Esophagus (tissue), 2 donors: ENCODE measurements around the gene ZMYND8. TPM values are rescaled to one million over a fixed set of nuclear protein-coding genes. Genes with fewer than 3 reads are reported as not detected.
"Not testable (repeated sequence)": the region's sequence is repeated elsewhere in the genome, so short reads cannot be mapped to it uniquely, and the experiment has no call there.

Source experiments
- H3K27ac ChIP-seq, 2 donors: one replicate each; pipeline ENCODE4 v1.5.1; 2013; ENCODE audit warnings: low read depth in 2 of 2, mild to moderate bottlenecking in 2 of 2, inconsistent platforms in 1 of 2, low read length in 1 of 2, moderate library complexity in 1 of 2
- H3K27me3 ChIP-seq, 2 donors: one replicate each; pipeline ENCODE4 v1.6.1; 2013; ENCODE audit warnings: low read length in 2 of 2, control low read depth in 1 of 2, mild to moderate bottlenecking in 1 of 2; ENCODE audit not compliant: insufficient read depth in 2 of 2, control insufficient read depth in 1 of 2
- H3K36me3 ChIP-seq, 2 donors: one replicate each; pipeline ENCODE4 v1.6.1; 2013; ENCODE audit warnings: low read length in 1 of 2; ENCODE audit not compliant: control insufficient read depth in 2 of 2, insufficient read depth in 2 of 2
- H3K4me1 ChIP-seq, 2 donors: one replicate each; pipeline ENCODE4 v1.6.1; 2013; ENCODE audit warnings: low read length in 1 of 2; ENCODE audit not compliant: control insufficient read depth in 2 of 2, insufficient read depth in 2 of 2
- H3K4me3 ChIP-seq, 2 donors: one replicate each; pipeline ENCODE4 v1.5.1; 2013; ENCODE audit warnings: low read length in 2 of 2, mild to moderate bottlenecking in 2 of 2, low read depth in 1 of 2, moderate library complexity in 1 of 2
- H3K9me3 ChIP-seq, 2 donors: one replicate each; pipeline ENCODE4 v1.6.1; 2013; ENCODE audit warnings: mild to moderate bottlenecking in 2 of 2, low read depth in 1 of 2, low read length in 1 of 2, moderate library complexity in 1 of 2; ENCODE audit not compliant: control insufficient read depth in 2 of 2, insufficient read depth in 1 of 2
- WGBS, 2 donors: extraction: QIAGEN DNeasy Blood & Tissue Kit; methylation state at CpG; one replicate each; pipeline ENCODE4 v1.1.7; 2013; 5-methylcytosine and 5-hydroxymethylcytosine counted together
- polyA plus RNA-seq, 2 donors: library from polyadenylated mRNA; stranded (reverse); fragments of 200-250 nt; gene quantifications; one replicate each; pipeline ENCODE4 v1.2.3, GENCODE V29; 2013
- donor health status: healthy with polysubstance abuse.
- donor health status: Bipolar disorder and iron deficiency.

ZMYND8 gene
- polyA plus RNA-seq, 2 donors: 8.8 to 18.7 TPM

DNA sequence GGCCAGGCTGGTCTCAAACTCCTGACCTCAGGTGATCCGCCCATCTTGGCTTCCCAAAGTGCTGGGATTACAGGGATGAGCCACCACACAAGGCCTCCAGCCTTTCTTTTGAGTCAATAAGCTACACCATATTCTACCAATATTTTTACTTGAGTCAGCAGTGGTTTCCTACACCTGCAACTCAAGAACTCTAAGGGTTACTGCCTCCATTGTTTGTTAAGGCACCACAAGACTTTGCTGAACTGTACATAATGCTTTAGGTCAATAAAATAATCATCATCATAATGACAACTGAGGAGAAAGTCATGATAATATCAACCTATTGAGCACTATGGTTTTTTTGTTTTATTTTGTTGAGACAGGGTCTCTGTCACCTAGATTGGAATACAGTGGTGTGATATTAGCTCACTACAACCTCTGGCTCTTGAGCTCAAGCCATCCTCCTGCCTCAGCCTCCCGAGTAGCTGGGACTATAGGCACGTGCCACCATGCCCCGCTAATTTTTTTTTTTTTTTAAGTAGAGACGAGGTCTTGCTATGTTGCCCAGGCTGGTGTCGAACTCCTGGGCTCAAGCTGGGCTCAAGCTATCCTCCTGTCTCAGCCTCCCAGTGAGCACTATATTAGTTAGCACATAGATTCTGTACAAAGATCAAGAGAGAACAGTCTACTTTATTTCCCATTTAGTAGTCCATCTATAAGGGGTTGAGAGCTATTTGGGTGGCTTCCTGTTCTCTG, 34.9 kb upstream of the ZMYND8 start:
- Histone ChIP-seq H3K27ac (peak overlapping the region; percentile 43 to 80), H3K4me1 (peaks cover 0 to 3% of the 10 kb centered on the region in 2 donors), H3K4me3 (no peak overlapping the region), H3K36me3 (no peaks in the 10 kb centered on the region), H3K27me3 (no peaks in the 10 kb centered on the region), H3K9me3 (no peaks in the 10 kb centered on the region)
- WGBS, 2 donors: 93 to 99% methylated on average over 6 of the region's 6 CpGs

DNA sequence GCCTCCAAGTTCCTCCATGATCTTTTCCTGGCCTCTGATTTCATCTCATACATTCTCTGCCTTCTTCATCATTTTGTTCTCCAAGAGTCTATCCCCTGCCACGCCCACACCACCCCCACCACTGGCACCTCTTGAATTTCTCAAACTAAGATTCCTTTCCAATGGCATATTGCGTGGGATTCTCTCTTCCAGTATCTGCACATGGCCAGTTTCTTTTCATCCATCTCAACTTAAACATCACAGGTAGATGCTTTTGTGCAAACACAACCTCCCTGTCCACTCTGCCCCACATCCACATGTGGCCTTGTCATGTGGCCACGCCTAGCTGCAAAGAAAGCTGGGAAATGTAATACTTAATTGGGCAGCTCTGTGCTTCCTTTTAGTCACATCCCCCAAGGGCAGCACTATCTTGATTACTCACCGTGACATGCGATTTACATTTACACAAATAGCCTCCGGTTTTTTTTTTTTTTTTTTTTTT, 33.4 kb upstream of the ZMYND8 start:
- Histone ChIP-seq H3K4me3 (no peak overlapping the region), H3K36me3 (no peaks in the 10 kb centered on the region), H3K27me3 (no peaks in the 10 kb centered on the region), H3K9me3 (no peaks in the 10 kb centered on the region), H3K27ac (peak overlapping the region; percentile 14 to 49), H3K4me1 (peaks cover 0 to 3% of the 10 kb centered on the region in 2 donors)
- 67 to 71% methylated on average over 6 of the region's 6 CpGs for WGBS, 2 donors

DNA sequence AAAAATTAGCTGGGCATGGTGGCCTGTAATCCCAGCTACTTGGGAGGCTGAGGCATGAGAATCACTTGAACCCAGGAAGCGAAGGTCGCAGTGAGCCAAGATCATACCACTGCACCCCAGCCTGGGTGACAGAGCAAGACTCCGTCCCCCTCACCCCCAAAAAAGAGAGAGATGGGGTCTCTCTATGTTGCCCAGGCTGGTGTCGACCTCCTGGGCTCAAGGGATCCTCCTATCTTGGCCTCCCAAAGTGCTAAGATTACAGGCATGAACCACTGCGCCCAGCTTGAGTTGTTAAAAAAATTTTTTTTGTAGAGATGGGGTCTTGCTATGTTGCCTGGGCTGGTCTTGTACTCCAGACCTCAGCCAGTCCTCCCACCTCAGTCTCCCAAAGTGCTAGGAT, 29.5 kb upstream of the ZMYND8 start:
- not testable (repeated sequence) for H3K27ac ChIP-seq, H3K4me1 ChIP-seq, H3K4me3 ChIP-seq, H3K36me3 ChIP-seq, H3K9me3 ChIP-seq, H3K27me3 ChIP-seq
- WGBS, 2 donors: 93 to 97% methylated on average over 5 of the region's 5 CpGs

DNA sequence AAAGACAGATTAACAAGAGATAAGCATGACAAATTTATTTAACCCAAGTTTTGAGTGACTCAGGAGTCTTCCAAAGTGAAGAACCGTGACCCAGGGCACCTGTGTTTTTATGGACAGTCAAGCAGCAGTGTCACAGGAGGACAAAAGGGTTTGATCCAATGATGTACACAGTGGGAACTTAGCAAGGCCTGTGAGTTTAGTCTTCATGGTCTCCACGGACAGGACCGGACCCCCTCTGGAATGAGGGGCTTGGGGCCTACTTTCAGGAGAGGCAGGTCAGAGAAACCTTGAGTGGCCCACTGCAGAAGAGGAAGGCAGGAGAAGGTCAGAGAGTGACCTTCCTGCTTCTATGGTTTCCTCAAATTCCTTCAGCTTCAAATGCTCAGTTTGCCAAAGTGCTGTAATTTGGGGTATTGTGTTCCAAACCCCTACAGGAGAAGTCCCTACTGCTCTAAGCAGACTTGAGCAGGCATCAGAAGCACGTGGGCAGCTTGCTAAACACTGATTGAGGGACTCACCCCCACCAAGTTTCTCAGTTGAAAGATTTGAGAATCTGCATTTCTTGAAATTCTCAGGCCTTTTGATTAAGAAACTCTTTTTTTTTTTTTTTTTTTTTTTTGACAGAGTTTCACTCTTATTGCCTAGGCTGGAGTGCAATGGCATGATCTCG, 26.4 kb upstream of the ZMYND8 start:
- no peaks in the 10 kb centered on the region for H3K27me3 ChIP-seq
- H3K4me3 ChIP-seq: no peak overlapping the region
- 91 to 93% methylated on average over 5 of the region's 5 CpGs for WGBS, 2 donors
- H3K4me1 ChIP-seq: no peaks in the 10 kb centered on the region
- no peaks in the 10 kb centered on the region for H3K36me3 ChIP-seq
- no peaks in the 10 kb centered on the region for H3K9me3 ChIP-seq
- peak overlapping the region in 1 of 2 donors; percentile 11 for H3K27ac ChIP-seq

DNA sequence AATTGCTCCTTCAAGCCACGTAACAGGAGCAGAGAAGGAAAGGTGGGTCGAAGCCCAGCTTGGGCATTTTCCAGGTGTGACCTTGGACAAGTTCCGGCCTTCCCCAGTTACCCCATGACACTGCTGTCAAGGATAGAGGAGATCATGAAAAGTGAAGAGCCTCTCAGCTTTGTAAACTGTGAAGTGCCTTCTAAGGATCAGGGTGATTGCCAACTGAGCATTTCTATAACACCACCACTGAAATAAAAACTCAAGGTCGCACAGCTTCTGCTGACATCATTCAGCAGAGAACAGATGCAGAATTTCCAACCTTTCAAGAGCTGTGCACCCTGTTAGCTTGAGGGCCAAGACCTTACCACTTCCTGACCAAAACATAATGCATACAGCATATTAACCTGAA, 24.0 kb upstream of the ZMYND8 start:
- no peaks in the 10 kb centered on the region for H3K27me3 ChIP-seq
- H3K4me3 ChIP-seq: no peak overlapping the region
- H3K36me3 ChIP-seq: no peaks in the 10 kb centered on the region
- H3K4me1 ChIP-seq: no peaks in the 10 kb centered on the region
- peak overlapping the region in 1 of 2 donors; percentile 6 for H3K27ac ChIP-seq
- no peaks in the 10 kb centered on the region for H3K9me3 ChIP-seq
- WGBS, 2 donors: 67 to 89% methylated on average over 4 of the region's 4 CpGs

DNA sequence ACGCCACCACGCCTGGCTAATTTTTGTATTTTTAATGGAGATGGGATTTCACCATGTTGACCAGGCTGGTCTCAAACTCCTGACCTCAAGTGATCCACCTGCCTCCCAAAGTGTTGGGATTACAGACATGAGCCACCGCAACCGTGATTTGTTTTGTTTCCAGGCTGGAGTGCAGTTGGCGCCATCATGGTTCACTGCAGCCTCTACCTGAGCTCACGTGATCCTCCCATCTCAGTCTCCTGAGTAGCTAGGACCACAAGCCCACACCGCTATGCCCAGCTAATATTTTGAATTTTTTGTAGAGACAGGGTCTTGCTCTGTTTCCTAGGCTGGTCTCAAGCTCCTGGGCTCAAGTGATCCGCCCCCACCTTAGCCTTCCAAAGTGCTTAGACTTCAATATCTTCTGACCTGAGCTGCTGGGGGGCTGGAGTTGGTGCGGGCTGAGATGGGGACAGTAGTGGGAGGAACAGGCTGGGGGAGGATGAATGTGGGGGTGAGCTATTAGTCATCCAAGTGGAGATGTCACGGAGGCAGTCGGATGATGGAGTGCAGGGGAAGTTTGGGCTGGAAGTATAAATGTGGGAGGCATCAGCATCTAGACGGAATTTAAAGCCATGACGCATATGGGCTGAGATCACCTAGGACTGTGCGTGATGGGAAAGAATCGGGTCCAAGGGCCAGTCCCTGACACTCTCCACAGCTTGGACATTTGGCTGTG, 23.1 kb upstream of the ZMYND8 start:
- Histone ChIP-seq H3K27ac (no peak overlapping the region), H3K4me3 (no peak overlapping the region), H3K27me3 (no peaks in the 10 kb centered on the region), H3K9me3 (no peaks in the 10 kb centered on the region), H3K4me1 (no peaks in the 10 kb centered on the region), H3K36me3 (no peaks in the 10 kb centered on the region)
- WGBS, 2 donors: 85 to 89% methylated on average over 15 of the region's 15 CpGs

DNA sequence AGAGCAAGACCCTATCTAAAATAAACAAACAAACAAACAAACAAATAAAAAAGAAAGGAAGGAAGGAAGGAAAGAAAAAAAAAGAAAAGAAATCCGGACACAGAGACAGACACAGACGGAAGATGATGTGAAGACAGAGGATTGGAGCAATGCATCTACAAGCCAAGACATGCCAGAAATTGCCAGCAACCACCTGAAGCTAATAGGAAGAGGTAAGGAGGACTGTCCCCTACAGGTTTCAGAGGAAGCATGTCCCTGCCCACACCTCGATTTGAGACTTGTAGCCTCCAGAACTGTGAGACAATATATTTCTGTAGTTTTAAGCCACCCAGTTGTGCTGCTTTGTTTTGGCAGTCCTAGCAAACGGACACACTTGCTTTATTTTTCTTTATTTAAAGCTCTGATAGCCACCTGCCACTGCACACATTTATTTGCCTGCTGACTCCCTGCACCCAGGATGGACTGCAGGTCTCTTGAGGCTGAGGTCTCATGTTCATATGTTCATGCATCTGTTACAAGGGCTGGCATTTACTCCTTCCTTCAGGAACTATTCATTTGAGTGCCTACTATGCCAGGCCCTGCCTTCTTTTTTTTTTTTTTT, 20.7 kb upstream of the ZMYND8 start:
- Histone ChIP-seq H3K36me3 (no peaks in the 10 kb centered on the region), H3K27ac (peak overlapping the region; percentile 40 to 53)
- WGBS, 2 donors: 41 to 43% methylated on average over 4 of the region's 4 CpGs

DNA sequence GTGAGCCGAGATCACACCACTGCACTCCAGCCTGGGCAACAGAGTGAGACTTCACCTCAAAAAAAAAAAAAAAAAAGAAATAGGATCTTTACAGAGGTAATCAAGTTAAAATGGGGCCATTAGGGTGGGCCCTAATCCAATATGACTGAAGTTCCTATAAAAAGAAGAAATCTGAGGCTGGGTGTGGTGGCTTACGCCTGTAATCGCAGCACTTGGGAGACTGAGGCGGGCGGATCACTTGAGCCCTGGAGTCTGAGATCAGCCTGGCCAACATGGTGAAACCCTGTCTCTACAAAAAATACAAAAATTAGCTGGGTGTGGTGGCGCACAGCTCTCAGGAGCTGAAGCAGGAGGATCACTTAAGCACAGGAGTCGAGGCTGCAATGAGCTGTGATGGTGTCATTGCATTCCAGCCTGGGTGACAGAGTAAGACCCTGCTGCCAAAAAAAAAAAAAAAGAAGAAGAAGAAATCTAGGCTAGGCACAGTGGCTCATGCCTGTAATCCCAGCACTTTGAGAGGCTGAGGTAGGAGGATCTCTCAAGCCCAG, 19.7 kb upstream of the ZMYND8 start:
- not testable (repeated sequence) for H3K9me3 ChIP-seq, H3K4me3 ChIP-seq, H3K4me1 ChIP-seq, H3K27ac ChIP-seq, H3K27me3 ChIP-seq, H3K36me3 ChIP-seq
- 88 to 95% methylated on average over 7 of the region's 7 CpGs for WGBS, 2 donors

More for the DNA sequence above, 20.7 kb upstream of the ZMYND8 start:
- Histone ChIP-seq H3K4me3 (no peak overlapping the region), H3K4me1 (no peaks in the 10 kb centered on the region), H3K9me3 (no peaks in the 10 kb centered on the region), H3K27me3 (no peaks in the 10 kb centered on the region)

DNA sequence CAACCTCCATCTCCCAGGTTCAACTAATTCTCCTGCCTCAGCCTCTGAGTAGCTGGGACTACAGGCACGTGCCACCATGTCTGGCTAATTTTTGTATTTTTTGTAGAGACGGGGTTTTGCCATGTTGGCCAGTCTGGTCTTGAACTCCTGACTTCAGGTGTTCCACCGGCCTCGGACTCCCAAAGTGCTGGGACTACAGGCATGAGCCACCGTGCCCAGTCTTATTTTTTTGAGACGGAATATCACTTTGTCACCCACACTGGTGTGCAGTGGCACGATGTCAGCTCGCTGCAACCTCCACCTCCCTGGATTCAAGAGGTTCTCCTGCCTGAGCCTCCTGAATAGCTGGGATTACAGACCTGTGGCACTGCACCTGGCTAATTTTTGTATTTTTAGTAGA, 17.6 kb upstream of the ZMYND8 start:
- H3K27ac ChIP-seq, H3K27me3 ChIP-seq, H3K36me3 ChIP-seq, H3K4me3 ChIP-seq, H3K4me1 ChIP-seq, H3K9me3 ChIP-seq: not testable (repeated sequence)
- WGBS, 2 donors: 90 to 97% methylated on average over 8 of the region's 8 CpGs
